Germinal center (tissue), 1 donor: Measurements from ENCODE around the gene LIPG.
"Not testable (repeated sequence)": the region's sequence is repeated elsewhere in the genome, so short reads cannot be mapped to it uniquely, and the experiment has no call there.

Experiments
- DNase-seq: peaks from one replicate; pipeline ENCODE4 v3.0.0; 2012; ENCODE audit warnings: mixed read lengths, low spot score

LIPG gene

DNA sequence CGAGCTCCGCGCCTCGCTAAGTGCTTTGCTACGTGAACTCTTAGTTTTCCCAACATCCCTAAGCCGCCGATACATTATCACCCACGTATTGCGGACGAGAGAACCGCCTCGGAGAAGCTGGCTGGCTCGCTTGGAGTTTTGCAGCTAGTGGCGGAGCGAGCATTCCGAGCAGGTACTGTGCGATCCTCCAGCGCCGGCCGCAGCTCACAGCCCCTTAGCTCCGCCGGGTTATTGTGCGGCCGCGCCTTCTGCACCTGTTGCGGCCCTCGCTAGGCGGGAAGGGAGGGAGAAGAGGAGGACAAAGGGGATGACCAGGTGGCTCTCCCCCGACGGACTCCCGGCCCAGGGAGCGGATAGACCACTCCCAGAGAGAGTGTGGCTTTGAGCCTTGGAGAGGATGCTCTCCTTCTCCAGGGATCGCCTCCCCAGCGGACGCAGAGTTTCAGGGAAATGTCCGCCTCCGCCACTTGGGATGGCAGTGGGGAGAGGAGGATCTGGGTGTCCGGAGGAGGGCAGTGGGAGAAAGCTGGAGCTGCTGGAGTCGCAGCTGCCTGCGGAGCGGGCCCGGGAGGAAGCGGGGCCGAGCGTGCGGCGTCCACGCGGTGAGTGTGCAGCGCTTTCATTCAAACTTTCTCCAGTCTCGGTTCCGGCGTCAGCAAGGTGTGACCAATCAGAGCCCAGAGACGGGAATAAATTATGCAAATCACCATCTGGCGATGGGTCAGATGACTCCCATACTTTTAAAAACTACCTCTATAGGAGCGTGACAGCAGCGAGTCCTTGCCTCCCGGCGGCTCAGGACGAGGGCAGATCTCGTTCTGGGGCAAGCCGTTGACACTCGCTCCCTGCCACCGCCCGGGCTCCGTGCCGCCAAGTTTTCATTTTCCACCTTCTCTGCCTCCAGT lies at the start of gene LIPG:
TSS of gene LIPG (plus strand) at position 769 of the 905 bp plus-strand sequence. CDS start 252 bp downstream, outside the sequence.
- DNase-seq = peak; percentile 49

DNA sequence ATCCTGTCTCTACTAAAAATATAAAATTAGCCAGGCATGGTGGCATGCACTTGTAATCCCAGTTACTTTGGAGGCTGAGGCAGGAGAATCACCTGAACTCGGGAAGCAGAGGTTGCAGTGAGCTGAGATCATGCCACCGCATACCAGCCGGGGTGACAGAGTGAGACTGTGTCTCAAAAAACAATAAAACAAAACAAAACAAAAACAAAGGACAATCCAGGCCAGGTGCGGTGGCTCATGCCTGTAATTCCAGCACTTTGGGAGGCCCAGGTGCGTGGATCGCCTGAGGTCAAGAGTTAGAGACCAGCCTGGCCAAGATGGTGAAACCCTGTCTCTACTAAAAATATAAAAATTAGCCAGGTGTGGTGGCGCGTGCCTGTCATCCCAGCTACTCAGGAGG lies 49.0 kb upstream of the LIPG start:
- DNase-seq = not testable (repeated sequence)

DNA sequence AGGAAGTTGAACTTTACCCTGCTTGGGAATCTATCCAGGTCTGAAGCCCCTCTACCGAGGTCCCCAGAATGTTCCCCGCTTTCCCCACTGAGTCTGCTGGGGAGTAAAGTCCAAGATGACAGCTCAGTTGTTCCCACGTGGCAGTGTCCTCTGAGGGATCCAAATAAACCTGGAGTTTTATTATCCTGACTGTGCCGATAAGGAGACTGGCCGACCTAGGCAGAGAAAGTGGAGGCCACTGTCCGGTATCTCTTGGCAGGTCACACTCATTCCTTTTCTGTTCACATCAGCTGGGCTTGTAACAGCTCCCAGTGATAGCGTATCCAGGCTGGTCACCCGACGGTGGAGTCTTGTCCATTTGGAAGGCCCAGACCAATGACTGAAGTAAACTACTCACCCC lies 47.3 kb upstream of the LIPG start:
- no peak for DNase-seq

DNA sequence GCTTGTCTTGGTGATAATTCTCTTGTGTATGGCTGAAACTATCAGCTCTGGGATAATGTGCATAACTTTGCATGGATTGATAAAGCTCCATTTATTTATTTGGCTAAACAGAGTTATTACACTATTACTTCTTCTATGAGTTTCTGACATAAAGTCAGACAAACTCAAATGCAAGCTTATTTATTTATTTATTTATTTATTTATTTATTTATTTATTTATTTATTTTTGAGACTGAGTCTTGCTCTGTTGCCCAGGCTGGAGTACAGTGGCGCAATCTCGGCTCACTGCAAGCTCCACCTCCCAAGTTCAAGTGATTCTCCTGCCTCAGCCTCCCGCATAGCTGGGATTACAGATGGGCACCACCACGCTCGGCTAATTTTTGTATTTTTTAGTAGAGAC lies 46.9 kb upstream of the LIPG start:
- DNase-seq = not testable (repeated sequence)

DNA sequence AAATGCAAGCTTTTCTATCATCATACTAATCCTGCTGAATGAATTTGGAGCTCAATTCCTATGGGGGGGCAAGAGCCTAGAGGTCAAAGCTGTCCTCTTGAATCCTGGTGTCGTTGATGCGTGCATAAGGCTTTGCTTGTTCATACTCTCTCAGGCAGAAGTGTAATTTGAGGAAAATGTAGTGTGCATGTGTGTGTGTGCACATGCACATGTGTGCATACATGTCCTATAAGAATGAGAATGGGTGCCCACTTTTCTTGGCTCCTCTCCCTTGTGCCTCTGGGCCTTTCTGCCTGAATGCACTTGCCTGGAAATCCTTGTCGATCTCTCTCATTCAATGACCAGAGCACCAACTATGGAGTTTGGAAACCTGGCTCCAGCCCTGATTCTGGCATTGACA lies 46.3 kb upstream of the LIPG start:
- DNase-seq = no peak

DNA sequence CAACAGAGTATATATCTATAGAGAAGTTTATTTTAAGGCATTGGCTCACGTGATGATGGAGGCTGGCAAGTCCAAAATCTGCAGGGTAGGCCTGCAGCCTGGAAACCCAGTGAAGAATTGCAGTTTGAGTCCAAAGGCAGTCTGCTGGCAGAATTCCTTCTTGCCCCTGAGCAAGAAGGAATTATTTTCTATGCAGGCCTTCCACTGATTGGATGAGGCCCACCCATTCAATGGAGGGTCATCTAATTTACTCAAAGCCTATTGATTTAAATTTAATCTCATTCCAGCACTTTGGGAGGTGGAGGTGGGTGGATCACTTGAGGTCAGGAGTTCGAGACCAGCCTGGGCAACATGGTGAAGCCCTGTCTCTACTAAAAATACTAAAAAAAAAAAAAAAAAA lies 44.4 kb upstream of the LIPG start:
- no peak for DNase-seq

DNA sequence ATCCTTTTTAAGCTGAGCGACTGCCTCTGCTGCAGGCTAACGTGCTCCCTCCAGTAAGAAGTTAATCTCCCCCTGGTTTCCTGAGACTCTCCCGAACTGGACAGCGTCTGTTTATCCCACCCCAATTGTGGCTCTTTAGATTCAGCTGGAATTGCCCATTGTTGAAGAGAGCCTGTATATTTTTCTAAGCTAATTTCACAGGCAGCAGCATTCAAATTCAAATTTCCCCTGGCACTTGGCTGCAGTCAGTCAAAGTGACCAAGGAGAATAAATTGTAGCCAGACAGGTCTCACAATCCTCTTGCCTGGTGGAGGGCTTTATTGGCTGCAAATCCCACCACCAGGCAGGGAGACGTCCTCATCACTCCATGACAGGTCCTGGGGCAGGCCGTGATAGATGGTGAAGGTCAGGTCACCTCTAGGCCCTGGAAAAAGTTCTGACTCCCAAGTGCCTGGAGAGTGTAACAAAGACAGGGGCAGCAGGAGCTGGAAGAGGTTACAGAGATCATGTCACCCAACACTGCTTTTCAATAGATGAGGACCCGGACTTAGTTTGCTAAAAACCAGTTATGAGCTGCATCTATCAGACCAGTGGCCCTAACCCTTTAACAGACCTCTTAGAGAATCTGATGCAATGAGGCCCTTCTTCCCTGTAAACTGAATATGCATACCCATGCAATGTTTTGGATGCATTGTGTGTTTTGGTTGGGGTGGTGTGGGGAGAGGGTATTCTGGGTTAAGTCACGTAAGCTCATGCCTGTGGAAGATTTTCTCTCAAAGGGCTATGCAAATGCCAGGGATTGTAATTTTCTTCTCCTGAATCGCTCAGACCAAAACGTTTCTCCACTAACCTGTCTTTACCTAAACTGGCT lies 42.5 kb upstream of the LIPG start:
- no peak for DNase-seq

DNA sequence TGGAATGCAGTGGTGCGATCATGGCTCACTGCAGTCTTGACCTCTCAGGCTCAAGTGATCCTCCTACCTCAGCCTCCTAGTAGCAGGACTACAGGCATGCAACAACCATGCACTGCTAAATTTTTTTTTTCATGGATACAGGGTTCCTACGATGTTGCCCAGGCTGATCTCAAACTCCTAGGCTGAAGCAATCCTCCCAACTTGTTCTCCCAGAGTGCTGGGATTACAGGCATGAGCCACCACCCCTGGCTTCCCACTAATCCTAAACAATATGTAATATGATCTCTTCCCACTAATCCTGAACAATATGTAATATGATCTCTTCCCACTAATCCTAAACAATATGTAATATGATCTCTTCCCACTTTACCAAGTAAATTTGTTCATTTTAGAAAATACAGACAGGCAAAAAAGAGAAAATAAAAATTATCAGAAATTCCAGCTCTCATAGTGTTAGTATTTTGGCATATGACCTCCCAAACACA lies 41.2 kb upstream of the LIPG start:
- DNase-seq = no peak

DNA sequence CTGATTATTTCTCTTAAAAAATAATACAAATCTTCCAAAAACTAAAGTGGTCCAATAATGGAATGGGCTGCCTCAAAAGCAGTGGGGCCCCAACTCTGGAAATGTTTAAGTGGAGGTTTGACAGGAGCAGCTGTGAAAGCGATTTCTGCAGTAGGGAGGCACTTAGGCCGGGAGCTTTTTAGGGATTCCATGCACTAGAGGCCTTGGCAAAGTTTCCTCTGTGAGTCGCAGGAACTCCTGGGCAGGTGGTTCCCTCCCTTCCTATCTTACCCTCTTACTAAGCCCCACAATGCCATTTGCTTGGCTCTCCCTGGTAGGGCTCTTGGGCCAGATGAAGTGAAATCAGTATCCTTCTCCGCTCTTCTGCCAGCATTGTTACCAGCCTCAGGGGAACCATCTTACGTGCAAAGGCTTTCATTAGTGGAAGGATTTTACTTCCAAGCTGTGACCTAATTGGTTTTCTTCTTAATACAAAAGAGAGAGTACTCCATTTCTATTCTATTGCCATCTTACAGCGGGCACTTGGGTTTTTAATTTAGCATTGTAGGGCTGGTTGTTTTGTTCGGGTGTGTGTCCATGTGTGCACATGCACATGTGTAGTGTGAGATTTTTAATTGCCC lies 40.5 kb upstream of the LIPG start:
- no peak for DNase-seq

DNA sequence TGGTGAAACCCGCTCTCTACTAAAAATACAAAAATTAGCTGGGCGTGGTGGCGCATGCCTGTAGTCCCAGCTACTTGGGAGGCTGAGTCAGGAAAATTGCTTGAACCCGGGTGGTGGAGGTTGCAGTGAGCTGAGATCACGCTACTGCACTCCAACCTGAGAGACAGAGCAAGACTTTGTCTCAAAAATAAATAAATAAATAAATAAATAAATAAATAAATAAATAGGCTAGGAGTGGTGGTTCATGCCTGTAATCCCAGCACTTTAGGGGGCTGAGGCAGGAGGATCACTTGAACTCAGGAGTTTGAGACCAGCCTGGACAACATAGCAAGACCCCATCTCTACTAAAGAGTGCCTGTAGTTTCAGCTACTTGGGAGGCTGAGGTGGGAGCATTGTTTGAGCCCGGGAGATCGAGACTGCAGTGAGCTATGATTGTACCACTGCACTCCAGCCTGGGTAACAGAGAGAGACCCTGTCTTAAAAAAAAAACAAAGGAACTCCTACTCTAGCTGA lies 38.2 kb upstream of the LIPG start:
- DNase-seq = not testable (repeated sequence)

DNA sequence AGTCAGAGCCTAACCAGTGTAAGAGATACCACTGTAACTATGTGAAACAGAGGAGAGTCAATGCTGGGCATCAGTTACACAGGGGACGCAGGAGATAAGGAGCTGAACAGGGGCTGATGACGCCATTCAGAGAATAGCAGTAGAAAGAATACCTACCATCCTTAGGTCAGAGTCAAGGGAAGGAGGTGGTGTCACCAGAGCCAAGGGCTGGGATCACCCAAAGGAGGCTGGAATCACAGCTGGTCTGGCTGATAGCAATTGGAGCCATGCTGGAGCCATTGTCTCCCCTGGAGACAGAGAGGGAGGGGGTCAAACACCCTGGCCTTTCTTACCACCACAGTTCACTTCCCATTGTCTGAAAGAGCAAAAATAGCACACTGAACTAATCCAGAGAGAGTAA lies 37.5 kb upstream of the LIPG start:
- DNase-seq = no peak

DNA sequence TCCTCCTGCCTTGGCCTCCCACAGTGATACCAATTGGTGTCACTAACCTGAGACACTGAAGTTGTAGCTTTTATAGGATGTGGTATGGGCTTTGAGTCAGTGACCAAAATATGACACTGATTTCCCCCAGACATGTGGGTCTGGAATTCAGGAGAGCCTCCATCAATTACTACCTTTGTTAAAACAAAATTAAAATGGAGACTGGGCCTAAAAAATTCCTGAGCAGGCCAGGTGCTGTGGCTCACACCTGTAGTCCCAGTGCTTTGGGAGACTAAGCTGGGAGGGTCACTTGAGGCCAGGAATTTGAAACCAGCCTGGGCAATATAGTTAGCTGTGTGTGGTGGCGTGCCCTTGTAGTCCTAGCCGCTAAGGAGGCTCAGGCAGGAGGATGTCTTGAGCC lies 36.9 kb upstream of the LIPG start:
- no peak for DNase-seq

DNA sequence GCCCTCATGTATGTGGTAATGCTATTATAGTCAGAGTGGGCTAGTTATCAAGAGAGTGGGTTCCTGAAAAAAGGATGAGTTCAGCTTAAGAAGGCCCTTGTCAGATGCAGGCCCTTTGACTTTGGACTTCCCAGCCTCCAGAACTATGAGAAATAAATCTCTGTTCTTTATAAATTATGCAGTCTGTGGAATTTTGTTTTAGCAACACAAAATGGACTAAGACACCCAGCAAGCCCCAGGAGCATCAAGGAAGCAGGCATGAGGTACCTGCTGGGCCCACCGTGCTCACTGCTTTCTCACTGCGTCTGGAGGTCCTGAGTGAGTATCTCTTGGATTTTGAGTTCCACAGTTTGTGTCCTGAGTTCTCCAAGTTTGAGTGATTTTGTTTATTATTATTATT lies 35.9 kb upstream of the LIPG start:
- DNase-seq = no peak

DNA sequence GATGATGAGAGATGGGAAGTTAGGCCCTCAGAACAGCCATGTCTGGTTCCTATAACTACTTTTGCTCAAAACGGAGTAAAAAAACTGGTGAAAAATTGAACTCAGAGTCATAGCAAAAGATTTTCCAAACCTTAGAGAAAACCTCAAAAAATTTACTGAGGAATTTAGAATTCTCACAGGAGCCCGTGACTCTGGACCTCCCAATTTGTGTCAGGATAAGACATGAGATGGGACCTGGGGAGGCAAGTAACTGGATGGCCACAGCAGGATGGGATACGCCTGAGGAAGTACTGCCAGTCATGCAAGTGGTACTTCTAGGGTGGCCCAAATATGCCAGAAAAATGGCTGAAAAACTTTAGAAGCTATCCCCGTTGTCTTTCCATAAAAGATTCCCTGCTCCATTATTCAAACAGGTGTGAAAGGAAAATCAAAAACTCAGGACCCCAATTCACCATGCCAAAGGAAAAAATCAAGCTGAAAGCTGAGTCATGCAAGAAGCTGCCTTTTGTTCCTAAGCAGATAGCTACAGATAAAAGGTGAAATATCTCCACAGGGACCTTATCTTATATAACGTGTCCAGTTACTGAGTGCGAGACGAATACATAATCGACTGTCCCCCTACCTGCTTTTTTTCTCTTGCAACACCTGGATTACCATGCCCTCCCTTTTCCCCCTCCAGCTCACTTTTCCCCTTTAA lies 34.1 kb upstream of the LIPG start:
- DNase-seq = no peak

DNA sequence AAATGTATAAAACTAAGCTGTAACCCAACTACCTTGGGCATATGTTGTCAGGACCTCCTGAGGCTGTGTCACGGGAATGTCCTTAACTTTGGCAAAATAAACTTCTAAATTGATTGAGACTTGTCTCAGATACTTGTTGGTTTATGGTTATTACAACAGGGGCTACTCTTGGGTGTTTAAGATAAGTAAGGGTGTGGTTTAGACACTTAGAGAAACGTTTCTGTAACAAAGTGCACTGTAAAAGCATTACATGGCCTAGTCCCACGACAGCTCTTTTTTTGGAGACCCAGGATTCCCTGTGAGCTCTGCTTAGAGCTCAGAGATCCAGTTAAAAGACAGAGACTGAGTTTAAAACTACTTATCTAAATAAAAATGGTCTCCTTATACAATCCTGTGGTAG lies 32.3 kb upstream of the LIPG start:
- no peak for DNase-seq

DNA sequence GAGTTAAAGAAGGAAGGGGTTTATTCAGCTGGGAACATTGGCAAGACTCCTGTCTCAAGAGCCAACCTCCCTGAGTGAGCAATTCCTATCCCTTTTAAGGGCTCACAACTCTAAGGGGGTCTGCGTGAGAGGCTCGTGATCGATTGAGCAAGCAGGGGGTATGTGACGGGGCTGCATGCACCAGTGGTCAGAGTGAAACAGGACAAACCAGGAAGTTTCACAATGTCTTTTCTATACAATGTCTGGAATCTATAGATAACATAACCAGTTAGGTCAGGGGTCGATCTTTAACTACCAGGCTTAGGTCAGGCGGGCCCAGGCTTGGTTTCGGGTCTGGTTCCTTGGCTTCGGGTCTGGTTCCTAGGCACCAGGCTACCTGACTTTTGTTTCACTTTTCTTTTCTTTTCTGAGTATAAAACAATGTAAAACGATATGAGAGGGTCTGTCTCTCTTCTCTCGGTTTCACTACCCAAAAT lies 30.1 kb upstream of the LIPG start:
- DNase-seq = no peak

DNA sequence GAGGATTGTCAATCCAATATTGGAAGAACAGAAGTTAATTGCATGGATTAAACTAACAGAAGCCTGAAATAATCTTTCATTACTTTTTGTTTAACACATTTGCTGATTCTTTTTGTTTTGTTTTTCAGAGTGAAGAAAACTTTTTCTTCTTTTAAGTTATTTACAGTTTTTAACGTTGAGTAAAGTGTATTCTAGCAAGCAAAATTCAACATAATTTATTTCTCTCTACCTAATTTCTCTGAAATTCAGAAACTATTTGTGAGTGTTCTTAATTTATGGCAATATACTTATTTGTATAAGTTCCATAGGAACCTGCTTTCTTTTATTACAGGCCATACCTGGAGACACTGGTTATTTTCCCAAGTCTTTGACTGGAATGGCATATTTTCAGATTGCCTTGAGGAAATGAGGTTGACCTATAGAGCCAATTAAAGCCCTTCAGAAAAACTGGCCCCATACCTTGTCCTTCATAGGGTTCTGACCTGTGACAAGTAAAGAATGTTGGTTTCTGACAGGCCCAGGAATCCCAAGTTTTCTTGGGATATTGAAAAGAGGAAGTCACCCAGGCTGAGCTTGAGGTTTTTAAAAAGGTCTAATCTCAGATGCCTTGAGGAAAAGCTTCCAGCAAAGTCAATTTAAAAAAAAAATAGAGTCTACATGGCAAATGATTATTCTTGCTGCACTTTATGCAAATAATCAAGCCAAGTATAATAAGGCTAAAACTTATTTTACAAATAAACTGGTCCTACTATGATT lies 26.8 kb upstream of the LIPG start:
- DNase-seq = no peak

DNA sequence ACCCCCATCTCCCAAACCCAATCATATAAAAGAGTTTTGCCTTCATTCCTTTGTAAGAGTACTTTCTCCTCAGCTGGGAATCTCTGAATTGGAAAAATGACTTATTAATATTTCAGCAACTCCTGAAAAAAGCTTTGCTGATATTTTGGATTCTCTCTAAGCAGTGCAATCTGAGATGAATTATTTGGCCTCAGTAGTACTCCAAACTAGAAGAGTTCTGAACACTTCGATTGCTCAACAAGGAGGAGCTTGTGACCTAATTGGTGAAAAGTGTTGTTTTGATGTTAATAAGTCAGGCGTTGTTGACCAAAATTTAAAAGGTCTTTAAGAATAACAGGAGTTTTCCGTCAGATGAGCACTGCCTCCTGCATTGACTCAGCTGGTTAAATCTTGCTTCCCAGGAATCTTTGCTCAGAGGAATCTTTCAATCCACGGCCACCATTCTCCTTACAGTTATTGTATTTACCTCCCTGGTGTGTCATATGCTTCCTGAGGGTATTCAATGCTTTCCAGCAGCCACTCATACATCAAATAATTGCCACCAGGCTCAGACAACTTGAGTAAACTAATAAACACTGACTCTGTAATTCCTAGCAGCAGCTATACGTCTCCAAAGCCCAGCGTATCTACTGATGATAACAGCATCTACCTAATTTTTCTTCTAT lies 24.5 kb upstream of the LIPG start:
- DNase-seq = no peak

DNA sequence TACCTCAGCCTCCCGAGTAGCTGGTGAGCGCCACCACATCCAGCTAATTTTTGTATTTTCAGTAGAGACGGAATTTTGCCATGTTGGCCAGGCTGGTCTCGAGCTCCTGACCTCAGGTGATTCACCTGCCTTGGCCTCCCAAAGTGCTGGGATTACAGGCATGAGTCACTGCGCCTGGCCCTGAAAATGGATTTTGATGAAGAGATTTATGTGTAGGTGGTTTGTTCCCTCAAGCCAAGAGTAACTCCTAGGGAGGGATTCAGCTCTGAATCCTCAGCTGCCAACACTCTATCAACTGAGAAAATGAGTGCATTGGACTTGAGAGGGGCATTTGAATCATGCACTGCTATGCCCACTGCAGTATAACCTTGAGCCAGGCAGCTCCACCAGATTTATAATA lies 17.5 kb upstream of the LIPG start:
- DNase-seq = no peak

DNA sequence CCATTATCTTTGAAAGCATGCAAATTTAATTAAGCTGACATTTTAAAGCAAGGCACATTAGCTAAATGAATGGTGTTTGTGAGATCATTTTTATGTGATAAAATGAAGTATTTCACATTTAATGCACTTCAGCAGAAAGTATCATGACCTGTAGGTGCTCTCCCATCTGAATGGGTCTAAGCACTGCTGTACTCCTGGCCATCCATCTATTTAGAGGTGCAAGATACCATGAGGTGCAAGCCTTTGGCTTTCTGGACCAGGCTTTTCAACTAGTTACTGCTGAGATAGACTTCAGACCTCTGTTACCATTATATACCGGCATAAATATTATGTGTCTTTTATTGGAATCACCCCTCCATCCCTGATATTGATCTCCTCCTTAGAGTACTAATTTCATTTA lies 15.6 kb upstream of the LIPG start:
- DNase-seq = no peak
